ENCODE data around the gene HES1. TPM values are rescaled to one million over a fixed set of nuclear protein-coding genes. Genes with fewer than 3 reads are reported as not detected.

Gene HES1
- total and polyA plus RNA-seq, 2 experiments from 2014 or later = 42.7 to 60.8 TPM

- Mint-ChIP-seq H3K36me3 (ENCODE audit: low read depth) (peaks cover 21% of the 10 kb centered on the region), H3K4me3 (peak overlapping the region; percentile 89), H3K4me1 (peaks cover 45% of the 10 kb centered on the region), H3K27ac (peak overlapping the region; percentile 35; the same call in 1 of the 2 replicates), H3K27me3 (ENCODE audit: insufficient read depth, low read depth, poor library complexity) (peaks cover 32% of the 10 kb centered on the region), H3K9me3 (no peaks in the 10 kb centered on the region)
- Histone ChIP-seq H3K4me2 (peak overlapping the region; percentile 86), H3F3A (replicated peaks; ENCODE audit: low read depth) (peaks cover 28% of the 10 kb centered on the region), H3K36me3 (ENCODE audit: insufficient read depth) (no peaks in the 10 kb centered on the region), H3K4me3 (peak overlapping the region; percentile 78), H3K9me2 (ENCODE audit: insufficient read depth) (no peaks in the 10 kb centered on the region), H4K20me1 (replicated peaks; ENCODE audit: insufficient read depth) (no peaks in the 10 kb centered on the region; the same call in 1 of the 2 replicates), H2AFZ (no peak overlapping the region), H3K27ac (ENCODE audit: low read depth) (peak overlapping the region; percentile 98; the same call in 1 of the 2 replicates), H3K27me3 (ENCODE audit: insufficient read depth) (peaks cover 23% of the 10 kb centered on the region), H3K4me1 (ENCODE audit: insufficient read depth) (peaks cover 45% of the 10 kb centered on the region), H3K79me2 (replicated peaks; ENCODE audit: insufficient read depth) (peaks cover 12% of the 10 kb centered on the region)
- ATAC-seq (no peak; the same call in 2 of the 3 replicates), DNase-seq (ENCODE audit: low spot score) (peak; percentile 66)
- no peak for TF ChIP-seq ETS1 (IDR thresholded peaks at IDR 0.05)
- no peak for TF ChIP-seq ZNF331 (CRISPR knock-in tag; IDR thresholded peaks at IDR 0.05; ENCODE audit: low read depth)
- TF ChIP-seq POLR2AphosphoS5 (IDR thresholded peaks at IDR 0.05; ENCODE audit: low read depth) = no peak; the same call in 1 of the 2 replicates
- TF ChIP-seq CTCF (conservative IDR thresholded peaks at IDR 0.05; ENCODE audit: low read depth in 2 of 2) = peak; percentile 19 to 62
Measured at GRCh38 chr3:194137506-194138474, 1.8 kb downstream of the HES1 start.

DNA sequence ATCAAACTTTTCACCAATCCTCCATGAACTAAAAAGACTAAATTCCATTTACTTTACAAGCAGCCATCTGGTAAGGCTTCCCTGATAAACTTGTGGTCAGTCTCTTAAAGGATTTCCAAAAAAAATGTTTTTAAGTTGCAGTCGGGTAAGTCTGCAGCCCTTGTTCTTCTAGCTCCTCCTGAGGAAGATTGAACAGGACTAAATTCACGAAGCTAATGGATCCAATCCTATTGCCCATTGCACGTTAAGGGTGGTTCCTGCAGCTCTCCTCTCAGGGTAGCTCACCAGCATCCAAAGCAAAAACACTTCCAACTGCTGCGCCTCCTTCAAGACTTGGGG, 2.8 kb downstream of the HES1 start:
- peaks cover 25% of the 10 kb centered on the region for H3K27me3 Mint-ChIP-seq (ENCODE audit: insufficient read depth, low read depth, poor library complexity)
- Histone ChIP-seq H2AFZ (no peak overlapping the region), H3K4me3 (peak overlapping the region; percentile 78), H3K36me3 (ENCODE audit: insufficient read depth) (no peaks in the 10 kb centered on the region), H4K20me1 (replicated peaks; ENCODE audit: insufficient read depth) (no peaks in the 10 kb centered on the region; the same call in 1 of the 2 replicates), H3K4me1 (ENCODE audit: insufficient read depth) (peaks cover 36% of the 10 kb centered on the region), H3K27me3 (ENCODE audit: insufficient read depth) (peaks cover 14% of the 10 kb centered on the region), H3F3A (replicated peaks; ENCODE audit: low read depth) (peaks cover 26% of the 10 kb centered on the region), H3K4me2 (peak overlapping the region; percentile 86), H3K79me2 (replicated peaks; ENCODE audit: insufficient read depth) (peaks cover 12% of the 10 kb centered on the region), H3K27ac (ENCODE audit: low read depth) (peak overlapping the region; percentile 98), H3K9me2 (ENCODE audit: insufficient read depth) (no peaks in the 10 kb centered on the region)
- H3K9me3 Mint-ChIP-seq = no peaks in the 10 kb centered on the region
- peaks cover 21% of the 10 kb centered on the region for H3K36me3 Mint-ChIP-seq (ENCODE audit: low read depth)
- no peak for DNase-seq (ENCODE audit: low spot score)
- no peak for ATAC-seq
- H3K27ac Mint-ChIP-seq = peak overlapping the region; percentile 7; the same call in 1 of the 2 replicates
- peaks cover 39% of the 10 kb centered on the region for H3K4me1 Mint-ChIP-seq
- peak overlapping the region; percentile 87 for H3K4me3 Mint-ChIP-seq
- no peak for TF ChIP-seq NANOG (IDR thresholded peaks at IDR 0.05; ENCODE audit: borderline replicate concordance)
- TF ChIP-seq ZNF114 (CRISPR knock-in tag; IDR thresholded peaks at IDR 0.05) = no peak
- TF ChIP-seq ZNF331 (CRISPR knock-in tag; IDR thresholded peaks at IDR 0.05; ENCODE audit: low read depth) = no peak
- TF ChIP-seq ETS1 (IDR thresholded peaks at IDR 0.05) = no peak
- no peak for TF ChIP-seq EZH2phosphoT487 (IDR thresholded peaks at IDR 0.05; ENCODE audit: unreplicated experiment)
- TF ChIP-seq EZH2 (IDR thresholded peaks at IDR 0.05; ENCODE audit: low read depth, unreplicated experiment) = no peak
- TF ChIP-seq POLR2AphosphoS5 (IDR thresholded peaks at IDR 0.05; ENCODE audit: low read depth) = no peak
- no peak for TF ChIP-seq CTCF (conservative IDR thresholded peaks at IDR 0.05; ENCODE audit: low read depth in 2 of 2)
- no peak for TF ChIP-seq JUNB (IDR thresholded peaks at IDR 0.05; ENCODE audit: unreplicated experiment)
- TF ChIP-seq STAT1 (IDR thresholded peaks at IDR 0.05; ENCODE audit: unreplicated experiment) = no peak
- no peak for TF ChIP-seq CREB1 (CRISPR knock-in tag; IDR thresholded peaks at IDR 0.05; ENCODE audit: low read depth)
